Measurements from ENCODE around the gene PSKH1.
A peak's percentile ranks its signal among the peaks of the same experiment; 100 is the strongest.

Gene PSKH1

DNA sequence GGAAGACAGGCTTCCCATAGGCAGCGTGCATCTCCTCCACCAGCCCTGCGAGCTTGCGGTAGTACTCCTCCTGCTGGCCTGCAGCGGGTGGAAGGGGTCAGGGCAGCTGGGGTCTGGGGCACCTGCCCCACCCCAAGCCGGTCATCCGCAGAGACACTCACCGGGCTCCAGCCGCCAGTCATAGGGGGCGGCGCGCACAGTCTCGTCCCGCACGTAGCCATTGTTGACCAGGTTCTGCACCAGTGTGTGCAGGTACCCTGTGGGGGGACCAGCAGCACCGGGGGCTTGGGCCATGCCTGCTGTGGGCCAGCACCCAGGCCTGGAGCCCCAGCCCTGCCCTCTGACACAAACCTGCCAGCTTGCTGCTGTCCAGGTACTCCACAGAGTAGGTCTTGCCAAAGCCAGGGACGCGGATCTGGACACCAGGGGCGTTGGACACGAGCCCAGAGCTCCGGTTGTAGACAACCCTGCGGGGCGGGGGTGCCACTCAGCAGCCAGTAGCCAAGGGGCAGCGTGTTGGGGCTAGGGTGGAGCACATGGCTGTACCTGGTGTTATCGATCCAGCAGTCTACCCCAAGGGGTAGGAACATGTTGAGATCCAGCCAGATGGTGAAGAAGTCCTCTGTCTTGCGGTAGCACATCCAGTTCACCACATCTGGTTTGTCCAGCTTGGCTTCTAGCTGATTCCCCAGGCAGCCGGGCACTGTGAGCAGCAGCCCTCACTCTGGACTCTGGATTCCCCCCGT, 49.6 kb downstream of the PSKH1 start:
- no peak for DNase-seq

DNA sequence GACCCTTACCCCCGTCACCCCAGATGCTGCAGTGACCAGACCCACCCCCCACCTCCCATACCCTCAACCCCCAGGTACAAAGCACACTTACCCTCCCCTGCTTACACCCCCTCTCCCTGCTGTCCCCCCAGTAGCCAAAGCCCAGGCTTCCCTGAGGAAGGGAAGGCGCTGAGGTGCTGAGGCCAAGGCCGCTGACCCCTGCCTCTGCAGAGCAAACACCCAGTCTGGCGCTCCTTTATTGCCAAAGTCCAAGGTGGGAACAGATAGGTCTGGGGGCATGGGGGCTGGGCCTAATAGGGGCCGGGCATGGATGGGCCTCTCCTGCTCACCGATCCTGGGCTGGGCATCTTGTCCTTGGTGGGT, 50.2 kb downstream of the PSKH1 start:
- no peak for DNase-seq

DNA sequence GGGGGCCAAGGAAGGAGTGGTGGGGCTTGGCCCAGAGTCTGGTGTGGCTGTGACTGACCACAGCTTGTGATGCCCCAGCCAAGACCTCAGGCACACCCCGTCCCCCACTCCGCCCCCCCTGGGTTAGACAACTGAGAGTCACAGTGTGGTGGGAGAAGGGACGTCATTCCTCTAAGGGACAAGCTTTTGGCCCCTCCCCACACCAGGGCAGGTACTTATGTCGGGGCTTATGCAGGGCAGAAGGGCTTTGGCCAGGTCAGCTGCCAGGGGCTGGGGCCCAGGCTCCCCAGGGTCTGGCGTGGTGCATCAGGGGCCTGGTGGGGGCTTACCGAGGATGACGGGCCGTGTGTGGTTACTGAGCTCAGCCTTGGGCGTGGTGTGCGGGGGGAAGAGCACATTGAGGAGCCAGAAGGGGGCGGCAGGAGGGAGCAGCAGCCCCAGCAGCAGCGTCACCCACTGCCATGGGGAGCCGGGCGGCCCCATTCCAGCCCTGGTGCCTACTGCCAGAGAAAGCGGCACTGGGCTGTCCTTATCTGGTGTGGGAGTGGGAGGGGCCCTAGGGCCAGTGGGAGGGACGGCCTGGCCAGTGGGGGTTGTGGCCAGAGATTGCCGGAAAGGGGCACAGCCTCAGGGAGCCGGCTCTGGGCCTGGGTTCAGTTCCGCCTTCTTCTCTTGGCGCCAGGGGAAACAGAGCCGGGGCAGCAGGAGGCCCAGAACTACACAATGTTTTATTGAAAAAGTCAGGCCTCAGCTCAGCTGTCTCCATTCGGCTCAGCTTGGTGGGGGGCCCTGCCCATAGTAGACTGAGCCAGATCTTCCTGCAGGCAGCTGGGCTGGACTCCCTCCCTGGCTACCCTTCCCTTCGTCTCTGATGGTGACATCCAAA, 50.8 kb downstream of the PSKH1 start, which contains the start of gene LCAT:
Gene LCAT, minus strand, starts transcription at position 502 of the 886 bp plus-strand sequence. Its CDS starts 19 bp downstream, at position 483.
- DNase-seq = no peak

DNA sequence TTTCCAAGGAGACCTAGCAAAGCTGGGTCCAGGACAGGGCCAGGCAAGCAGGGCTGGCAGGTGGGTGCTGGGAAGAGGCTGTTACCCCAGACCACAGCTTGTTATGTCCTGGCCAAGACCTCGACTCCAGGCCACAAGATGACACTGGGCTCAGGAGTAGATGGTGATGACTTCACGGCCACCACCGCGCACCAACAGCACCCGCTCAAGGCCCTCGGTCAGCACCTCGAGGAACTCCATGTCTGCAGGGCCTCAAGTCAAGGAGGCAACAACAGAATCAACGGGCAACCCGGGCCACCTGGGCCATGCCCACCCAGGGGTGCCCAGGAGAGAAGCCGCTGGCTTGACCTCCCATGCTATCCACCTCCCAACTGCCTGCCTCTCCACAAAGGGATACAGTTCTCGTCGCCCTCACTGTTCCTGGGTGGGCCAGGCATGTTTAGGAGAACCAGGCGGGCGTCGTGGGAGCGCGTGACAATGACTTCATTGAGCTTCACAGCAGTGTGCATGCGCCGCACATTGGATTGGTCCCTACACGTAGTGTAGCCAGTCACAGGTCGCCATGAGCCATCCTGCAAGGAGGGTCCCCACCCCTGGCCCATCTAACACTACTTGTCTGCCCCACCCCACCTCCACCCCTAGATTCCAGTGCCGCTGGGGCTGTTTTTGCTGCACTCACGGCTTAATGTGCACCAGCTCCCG, 51.8 kb downstream of the PSKH1 start:
- no peak for DNase-seq

DNA sequence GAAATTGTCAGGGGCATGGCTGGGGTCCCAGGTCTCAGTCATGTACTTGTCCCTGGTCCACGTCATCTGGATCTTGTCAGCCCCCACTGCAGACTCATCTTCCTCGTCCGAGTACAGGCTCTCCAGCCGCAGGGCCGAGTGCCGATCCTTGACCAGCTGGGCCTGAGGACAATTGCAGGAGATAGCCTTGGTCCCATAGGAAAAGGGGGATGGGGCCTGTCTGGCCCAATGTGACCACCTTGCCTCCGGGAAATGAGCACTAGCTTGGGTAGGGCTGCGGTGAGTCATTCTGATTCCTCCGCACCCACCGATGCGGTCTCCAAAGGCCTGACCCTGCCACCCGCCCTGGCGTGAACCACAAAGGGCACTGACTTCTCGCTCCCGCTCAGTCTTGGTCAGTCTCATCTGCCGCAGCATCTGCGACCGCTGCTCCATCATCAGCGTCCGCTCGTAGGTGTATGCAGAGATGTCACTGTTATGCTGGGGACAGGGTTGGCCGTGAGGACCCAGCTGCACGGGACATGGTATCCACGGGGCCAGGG, 52.4 kb downstream of the PSKH1 start:
- DNase-seq = no peak

DNA sequence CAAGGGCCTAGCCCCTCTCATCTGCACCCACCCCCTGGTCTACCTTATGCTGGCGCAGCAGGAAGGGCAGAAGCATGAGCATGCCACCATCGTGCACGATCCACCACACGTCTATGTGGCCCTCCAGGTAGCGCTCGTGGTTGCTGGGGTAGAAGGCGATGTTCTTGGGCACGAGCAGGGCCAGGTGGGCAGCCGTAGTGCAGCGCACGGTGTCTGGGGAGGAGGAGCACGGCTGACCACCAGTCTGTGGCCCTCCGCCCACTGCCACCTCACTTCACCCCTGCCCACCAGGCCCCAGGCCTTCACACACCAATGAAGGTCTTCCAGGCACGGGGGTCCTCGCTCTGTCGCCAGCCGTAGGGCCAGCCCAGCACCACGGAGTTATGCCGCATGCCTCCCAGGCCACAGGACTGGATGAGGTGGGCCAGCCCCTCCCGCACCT, 53.1 kb downstream of the PSKH1 start:
- DNase-seq = no peak

DNA sequence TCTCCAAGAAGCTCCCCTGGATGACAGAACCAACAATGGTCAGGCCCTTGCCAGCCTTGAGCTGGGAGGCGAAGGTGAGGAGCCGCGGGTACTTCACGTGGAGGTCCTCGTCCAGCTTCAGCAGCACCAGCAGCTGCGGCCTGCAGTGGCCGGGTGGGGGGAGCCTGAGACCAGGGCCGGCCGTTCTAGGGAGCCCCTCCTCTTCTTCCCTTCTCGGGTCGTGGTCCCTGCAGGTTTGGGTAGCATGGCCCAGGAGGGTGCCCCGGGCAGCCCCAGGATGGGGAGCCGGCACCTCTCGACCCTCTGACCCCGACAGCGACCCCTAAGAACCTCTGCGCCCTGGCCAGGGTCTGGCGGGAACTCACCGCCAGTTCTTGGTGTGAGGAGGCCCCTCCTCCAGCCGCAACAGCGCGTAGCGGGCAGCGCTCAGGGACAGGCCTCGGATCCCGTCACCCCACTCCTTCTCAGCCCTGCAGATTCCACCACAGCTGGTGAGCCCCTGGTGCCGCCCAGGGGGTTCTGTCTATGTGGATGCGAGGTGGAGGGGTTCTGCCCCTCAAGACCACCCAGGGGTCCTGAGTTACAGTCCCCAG, 54.0 kb downstream of the PSKH1 start:
- no peak for DNase-seq

DNA sequence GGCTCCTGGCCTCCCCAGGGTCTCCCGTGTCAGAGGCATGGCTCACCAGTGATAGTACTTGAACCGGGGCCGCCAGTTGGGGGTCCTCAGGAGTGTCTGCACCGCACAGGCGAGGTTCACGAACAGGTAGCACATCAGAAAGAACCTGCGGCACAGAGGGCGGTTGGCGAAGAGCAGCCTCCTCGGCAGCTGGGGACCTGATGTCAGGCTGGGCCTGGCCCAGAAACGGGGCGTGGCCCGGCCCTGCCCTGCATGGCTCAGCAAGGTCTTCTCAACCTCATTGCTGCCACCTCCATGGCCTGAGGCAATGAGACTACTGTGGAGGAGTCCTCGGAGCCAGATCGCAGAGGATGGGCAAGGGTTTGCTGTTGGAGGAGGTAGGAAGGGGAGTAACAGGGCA, 55.0 kb downstream of the PSKH1 start:
- no peak for DNase-seq

DNA sequence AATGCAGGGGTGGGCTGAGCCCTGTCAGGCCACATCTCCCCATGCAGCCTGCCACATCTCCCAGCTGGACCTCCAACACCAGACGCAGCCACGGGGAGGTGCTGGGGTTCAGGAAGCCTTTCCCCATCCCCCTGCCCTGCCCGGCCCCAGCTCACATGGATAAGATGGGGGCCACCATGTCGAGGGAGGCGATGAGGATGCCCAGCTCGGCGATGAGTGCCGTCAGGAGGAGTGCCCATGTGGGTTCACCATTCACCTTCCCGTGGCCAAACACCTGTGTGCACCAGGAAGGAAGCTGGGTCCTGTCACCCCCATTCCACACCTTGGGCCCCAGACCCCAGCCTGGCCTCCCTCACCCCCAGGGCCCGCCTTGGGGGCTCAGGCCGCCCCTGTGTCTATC, 56.6 kb downstream of the PSKH1 start:
- no peak for DNase-seq

DNA sequence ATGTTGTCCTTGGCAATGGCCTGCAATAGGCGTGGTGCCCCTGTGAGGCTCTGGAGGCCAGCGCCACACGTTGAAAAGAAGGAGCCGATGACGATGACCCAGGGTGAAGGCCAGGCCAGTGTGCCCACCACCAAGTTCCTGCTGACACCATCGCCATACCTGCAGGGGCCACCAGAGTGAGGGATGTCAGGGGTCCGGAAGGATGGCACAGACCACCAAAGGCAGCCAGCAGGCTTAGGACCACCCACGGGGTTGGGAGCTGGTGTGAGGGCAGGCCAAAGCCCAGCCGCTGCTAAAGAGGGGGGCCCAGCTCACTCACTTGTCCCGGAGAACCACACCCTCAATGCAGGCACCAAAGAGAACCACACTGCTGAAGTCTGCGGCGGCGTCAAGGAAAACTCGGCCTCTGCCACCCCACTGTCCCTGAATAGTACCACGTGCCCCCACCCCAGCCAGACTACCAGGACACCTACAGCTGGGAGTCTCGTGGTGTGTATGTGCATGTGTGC, 57.3 kb downstream of the PSKH1 start:
- no peak for DNase-seq

DNA sequence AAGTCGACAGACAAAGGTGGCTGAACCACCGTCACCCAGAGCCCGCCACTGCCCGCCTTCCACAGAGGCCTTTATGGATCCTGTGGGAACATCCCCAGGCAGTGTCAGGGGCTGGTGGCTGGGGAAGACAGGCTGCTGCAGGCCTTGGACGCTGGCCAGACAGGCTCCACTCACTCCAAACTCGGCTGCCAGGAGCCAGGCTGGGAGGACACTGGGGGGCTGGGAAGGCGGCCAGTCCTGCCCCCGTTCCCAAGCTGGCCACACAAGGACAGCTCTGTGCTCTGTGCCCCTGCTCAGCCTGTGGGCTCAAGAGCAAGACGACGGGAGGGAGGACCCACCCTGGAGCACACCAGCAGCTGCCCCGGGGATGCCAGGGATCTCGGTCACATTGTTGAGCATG, 58.4 kb downstream of the PSKH1 start:
- no peak for DNase-seq

DNA sequence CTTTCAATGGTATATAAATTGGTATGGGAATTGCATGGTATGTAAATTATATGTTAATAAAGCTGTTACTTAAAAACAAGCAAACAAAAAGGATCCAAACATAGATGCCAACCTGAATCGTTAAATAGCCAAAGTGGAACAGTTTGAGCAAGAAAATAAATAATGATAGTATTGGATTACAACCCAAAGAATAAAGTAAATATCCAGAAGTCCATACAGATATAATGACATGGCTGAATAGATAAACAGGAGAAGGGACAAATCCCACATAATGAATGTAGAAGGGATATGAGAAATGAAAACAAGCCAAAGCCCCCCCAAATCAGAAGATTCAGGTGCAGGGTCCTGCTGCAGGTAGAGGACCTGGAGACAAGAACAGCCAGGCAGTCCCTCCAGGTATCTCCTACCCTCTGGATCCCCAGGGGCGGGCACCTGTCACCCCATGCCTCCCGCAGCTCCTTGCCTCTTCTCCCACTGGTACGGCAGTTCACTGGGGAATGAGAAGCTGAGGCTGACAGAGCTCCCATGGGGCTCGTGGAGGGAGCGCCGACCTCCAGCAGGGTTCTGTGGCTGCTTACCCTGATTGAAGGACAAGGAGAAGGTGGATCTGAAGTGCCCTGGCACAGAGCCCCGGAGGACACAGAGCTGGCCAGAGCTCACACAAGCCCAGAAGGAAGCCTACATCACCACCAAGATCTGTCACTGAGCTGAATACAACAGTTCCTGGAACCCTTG, 60.8 kb downstream of the PSKH1 start:
- DNase-seq = no peak

DNA sequence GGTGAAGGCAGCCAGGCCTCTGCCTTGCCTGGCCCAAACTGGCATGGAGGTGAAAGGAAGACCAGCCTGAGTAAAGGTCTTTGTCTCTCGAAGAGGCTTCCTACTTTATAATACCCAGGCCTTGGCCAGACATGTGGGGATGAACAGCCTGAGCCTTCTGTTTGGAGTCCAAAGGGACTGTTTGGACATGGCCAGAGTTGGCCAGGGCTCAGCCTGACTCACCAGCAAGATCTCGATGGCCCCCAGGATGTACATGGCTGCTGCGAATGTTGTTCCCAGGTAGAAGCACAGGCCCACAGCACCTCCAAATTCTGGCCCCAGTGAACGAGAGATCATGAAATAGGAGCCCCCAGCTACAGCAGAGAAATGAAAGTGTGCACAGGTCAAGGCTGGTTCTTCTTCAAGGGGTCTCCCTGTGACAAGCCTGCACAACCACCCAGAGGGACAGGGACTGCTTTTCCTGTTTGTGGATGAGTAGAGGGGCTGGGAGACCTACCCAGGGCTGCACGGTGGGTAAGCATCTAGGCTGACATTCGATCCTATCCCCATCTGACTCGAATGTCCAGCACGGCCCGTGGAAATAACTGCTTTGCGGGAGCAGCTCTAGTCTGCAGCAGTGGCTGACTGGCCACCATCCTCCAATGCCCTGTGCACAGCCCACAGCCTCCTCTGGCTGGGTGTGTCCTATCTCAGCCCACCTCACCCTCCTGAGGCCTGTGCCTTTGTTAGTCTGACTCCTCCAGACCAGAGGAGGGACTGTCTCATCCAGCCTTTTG, 61.6 kb downstream of the PSKH1 start:
- no peak for DNase-seq

DNA sequence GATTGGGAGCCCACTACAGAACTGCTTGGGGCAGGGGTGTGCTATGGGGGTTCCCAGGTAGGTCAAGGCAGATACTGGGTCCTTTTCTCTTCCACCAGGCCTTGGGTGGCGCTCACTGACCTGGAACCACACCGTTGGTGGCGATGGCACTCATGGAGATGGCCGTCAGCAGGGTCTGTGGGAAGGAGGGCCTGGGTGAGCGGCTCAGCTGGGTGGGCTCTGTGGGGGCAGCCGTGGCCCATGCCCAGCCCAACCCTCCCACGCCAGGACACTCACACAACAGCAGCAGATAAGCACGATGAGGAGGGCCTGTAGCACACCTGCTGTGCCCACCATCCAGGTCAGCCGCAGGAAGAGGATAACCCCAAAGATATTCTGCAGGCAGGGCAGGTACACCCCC, 64.6 kb downstream of the PSKH1 start:
- DNase-seq = no peak

DNA sequence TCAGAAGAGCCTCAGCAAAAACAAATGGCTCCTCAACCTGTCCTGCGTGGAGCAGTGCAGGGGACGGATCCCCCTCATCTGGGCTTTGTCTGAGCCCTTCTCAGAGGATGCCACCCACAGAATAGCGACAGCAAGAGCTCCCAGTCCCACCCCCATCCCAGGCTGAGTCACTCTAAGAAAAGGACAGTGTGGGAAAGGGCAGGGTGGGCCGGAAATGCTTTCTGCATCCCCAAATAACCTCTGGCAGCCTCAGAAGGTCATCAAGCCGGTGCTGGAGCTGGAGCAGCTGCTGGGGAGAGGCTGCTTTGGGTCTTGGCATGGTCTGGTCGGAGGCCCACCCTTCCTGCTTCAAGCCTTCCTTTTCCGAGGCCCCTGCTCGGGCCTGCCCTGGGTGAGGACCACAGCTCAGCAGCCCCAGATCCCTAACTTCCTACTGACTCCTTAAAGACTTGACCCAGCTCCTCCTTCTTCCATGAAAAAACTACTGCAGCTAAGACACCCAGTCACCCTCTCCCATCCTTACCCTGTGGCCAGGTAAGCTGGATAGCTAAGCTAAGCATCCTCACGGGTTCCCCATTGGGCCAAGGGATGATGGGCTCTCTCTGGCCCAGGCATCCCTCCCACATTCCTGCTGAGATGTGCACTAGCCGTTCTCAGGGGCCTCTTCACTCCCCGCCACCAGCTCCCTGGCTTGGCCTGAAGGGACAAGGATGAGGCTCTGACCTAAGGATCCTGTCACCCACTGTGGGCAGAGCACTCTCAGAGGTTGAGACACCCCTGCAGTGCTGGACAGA, 66.7 kb downstream of the PSKH1 start:
- DNase-seq = no peak

DNA sequence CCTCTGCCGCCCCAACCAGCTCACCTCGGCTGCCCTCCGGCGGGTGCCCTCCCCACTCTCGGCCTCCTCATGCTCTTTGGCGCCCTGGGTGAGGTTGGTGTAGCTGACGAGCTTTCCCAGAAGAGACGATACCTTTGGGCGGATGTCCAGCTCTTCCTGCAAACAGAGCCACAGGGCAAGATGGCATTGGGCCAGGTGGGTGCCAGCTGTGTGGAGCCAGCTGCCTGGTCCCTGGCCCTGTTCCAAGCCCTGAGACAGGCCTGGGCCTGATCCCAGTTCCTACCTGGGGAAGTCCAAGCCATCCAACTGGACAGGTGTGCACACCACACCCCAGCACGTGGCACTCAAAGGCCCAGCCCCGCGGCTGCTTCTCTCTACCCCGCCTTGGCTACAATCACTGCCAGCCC, 68.5 kb downstream of the PSKH1 start:
- DNase-seq = peak; percentile 79 to 86

DNA sequence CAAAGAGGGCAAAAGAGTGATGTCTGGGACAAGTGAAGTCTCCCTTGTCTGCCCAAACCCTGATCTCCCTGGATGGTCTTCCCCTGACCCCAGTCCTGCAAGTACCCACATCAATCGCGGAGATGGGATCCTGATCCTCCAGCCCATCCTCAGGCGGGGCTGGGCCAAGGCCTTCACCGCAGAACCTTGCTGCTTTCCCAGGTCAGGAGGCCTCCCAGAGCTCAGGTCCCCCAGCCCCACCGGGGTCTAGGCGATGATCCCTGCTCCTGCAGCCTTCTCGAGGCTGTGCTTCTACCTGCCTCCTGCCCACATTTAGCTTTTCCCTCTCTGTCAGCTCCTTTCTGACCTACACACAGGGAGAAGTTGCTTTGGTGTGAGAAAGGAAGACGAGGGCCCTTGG, 69.1 kb downstream of the PSKH1 start:
- DNase-seq = no peak

DNA sequence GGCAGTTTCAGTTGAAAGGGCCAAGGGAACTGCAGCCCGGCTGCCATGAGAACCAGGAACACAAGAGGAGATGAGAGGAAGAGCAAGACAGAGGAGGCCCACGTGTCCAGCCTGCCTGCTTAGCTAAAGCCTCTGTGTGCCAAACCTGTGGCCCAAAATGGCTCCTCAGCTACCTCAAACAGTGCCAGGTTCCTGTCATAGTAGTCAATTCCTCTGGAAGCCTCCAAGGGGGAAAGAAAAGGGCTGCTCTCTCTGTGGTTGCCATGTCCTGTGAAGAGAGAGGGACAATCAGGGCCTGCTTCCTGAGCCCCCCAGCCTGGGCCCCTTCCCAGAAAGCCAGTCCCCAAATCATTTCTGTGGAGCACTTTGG, 70.2 kb downstream of the PSKH1 start:
- no peak for DNase-seq

DNA sequence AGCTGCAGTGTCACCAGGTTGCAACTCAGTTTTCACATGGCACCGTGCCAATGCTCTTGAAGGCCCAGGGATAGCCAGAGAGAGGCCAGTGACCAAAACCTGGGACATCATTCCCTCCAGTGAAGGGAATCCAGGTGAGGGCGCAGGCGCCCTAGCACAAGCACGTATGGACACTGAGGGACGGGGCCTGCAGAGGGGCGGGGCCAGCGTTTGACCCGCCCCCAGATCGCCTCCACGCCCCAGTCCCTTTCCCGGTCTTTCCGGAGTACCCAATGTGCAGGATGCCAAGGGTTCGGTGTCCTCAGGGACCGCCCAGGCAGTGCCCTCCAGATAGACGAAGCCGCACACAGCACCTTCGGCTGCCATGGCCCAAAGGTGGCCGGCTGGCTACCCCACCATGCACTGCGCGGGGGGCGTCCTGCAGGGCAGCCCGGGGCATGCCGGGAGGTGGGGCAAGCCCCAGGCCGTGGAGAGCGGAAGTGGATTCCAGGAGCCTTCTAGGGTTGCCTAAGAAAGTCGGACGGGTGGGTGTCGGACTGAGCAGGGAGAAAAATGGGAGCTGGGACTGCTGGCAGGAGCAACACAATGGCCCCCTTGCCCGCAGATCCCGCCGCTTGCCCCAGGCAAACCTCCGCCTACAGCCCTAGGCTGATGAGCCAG, 70.7 kb downstream of the PSKH1 start:
- no peak for DNase-seq

Measured in NCI-H187 (cell line).